ENCODE measurements around the gene CYB561. TPM values are rescaled to one million over a fixed set of nuclear protein-coding genes. Genes with fewer than 3 reads are reported as not detected.

The CYB561 gene, protein sequence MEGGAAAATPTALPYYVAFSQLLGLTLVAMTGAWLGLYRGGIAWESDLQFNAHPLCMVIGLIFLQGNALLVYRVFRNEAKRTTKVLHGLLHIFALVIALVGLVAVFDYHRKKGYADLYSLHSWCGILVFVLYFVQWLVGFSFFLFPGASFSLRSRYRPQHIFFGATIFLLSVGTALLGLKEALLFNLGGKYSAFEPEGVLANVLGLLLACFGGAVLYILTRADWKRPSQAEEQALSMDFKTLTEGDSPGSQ
- 13.5 TPM for total RNA-seq
- polyA plus RNA-seq: 17.9 TPM

DNA sequence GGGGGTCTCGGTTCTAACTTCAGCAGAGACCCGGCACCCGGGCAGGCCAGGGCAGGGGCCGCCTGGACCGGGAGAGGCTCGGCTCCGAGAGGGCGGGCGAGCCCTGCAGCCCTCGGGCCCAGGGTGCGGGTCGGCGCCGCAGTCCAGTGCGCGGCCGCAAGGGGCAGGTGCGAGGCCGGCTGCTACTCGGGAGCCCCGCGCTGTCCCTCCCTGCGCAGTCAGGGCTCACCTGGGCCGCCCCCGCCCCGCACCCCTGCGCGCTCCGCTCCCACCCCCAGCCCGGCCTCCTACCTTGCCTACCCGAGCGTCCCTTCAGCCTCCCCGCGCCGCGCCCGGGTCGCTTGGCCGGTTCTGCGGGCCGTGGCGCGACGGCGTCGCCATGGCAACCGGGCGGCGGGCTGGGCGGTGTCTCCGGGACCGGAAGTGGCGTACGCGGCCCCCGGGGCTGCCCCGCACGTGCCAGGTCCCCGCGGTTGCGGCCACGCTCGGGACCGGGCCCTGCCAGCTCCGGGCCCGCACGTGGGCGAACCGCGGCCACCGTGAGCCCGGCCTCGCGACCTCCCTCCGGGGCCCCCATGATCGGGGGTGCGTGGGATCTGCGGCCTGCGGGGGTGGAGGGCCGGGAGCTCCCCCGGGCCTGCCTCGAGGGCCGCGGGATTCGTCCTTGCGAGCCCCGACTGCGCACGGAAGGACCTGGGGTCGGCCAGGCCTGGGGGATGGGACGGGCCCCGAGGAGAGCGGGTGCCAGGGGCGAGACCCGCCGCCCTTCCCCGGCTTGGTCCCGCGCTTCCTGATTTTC is at the start of gene CYB561:
Gene CYB561, minus strand, starts transcription at position 353 of the 799 bp plus-strand sequence. CDS start 8,759 bp downstream, outside the sequence.
- WGBS: under 1% methylated on average over 99 of the region's 99 CpGs
- peak within 1 kb of the TSS; percentile 51 for H3K27ac ChIP-seq (ENCODE audit: low read depth)
- H3K36me3 ChIP-seq (ENCODE audit: insufficient read depth): no peaks in the 10 kb centered on the region
- H3K4me1 ChIP-seq (ENCODE audit: insufficient read depth): no peaks in the 10 kb centered on the region
- H3K4me3 ChIP-seq (ENCODE audit: low read depth, low read length): peak within 1 kb of the TSS; percentile 67
- DNase-seq (ENCODE audit: extremely low spot score): no peak

DNA sequence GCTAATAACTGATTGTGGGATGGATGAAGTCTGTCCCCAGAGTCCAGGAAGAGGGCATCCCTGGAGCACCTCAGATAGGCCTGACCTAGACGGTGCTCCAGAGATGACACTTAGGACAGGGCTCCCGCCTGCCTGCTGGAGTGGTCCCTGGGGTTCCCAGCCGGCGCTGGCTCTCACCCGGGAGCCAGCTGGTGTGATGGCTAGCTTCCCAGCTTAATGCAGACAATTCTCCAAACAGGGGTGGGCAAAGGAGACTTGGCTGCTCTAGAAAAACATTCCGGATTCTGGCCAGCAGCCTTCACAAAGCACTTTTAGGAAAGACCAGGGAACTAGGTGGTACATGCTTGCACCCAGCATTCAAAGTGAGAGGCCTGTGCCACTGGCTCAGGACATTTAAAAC is 49.4 kb upstream of the CYB561 start:
- DNase-seq (ENCODE audit: extremely low spot score): no peak
- Histone ChIP-seq H3K4me3 (ENCODE audit: low read depth, low read length) (no peak overlapping the region), H3K4me1 (ENCODE audit: insufficient read depth) (no peaks in the 10 kb centered on the region), H3K27ac (ENCODE audit: low read depth) (no peak overlapping the region), H3K36me3 (ENCODE audit: insufficient read depth) (no peaks in the 10 kb centered on the region)
- WGBS: 54% methylated on average over 6 of the region's 6 CpGs

GRCh38 chr17:63494300-63494928 is 48.3 kb upstream of the CYB561 start:
- WGBS: 90% methylated on average over 12 of the region's 12 CpGs
- no peaks in the 10 kb centered on the region for H3K36me3 ChIP-seq (ENCODE audit: insufficient read depth)
- H3K27ac ChIP-seq (ENCODE audit: low read depth): no peak overlapping the region
- H3K4me1 ChIP-seq (ENCODE audit: insufficient read depth): no peaks in the 10 kb centered on the region
- no peak for DNase-seq (ENCODE audit: extremely low spot score)
- no peak overlapping the region for H3K4me3 ChIP-seq (ENCODE audit: low read depth, low read length)

- 85% methylated on average over 9 of the region's 9 CpGs for WGBS
- H3K4me3 ChIP-seq (ENCODE audit: low read depth, low read length): no peak overlapping the region
Observed at GRCh38 chr17:63493411-63493810, 47.3 kb upstream of the CYB561 start.

DNA sequence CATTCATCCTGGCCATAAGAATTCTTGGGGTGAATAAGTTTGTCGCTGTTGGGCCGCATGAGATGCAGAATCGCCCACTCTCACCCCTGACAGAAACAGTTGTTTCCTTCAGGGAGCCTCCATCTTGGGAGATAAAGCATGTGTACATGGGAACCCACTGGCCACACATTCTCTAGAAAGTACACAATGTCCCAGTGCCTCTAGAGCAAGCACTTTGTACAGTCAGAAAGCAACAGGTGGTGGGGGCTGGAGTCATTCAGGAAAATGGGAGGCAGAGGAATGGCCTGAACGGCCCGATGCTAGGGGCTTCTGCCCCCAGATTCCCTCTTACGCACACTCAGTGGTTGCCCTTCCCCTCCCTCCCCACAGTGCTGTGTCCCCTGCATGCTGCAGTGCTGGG is 46.8 kb upstream of the CYB561 start:
- Histone ChIP-seq H3K36me3 (ENCODE audit: insufficient read depth) (no peaks in the 10 kb centered on the region), H3K4me3 (ENCODE audit: low read depth, low read length) (no peak overlapping the region), H3K4me1 (ENCODE audit: insufficient read depth) (no peaks in the 10 kb centered on the region), H3K27ac (ENCODE audit: low read depth) (no peak overlapping the region)
- DNase-seq (ENCODE audit: extremely low spot score): no peak
- WGBS: 95% methylated on average over 6 of the region's 6 CpGs

More at GRCh38 chr17:63493411-63493810, 47.3 kb upstream of the CYB561 start:
- Histone ChIP-seq H3K4me1 (ENCODE audit: insufficient read depth) (no peaks in the 10 kb centered on the region), H3K27ac (ENCODE audit: low read depth) (no peak overlapping the region), H3K36me3 (ENCODE audit: insufficient read depth) (no peaks in the 10 kb centered on the region)
- no peak for DNase-seq (ENCODE audit: extremely low spot score)

DNA sequence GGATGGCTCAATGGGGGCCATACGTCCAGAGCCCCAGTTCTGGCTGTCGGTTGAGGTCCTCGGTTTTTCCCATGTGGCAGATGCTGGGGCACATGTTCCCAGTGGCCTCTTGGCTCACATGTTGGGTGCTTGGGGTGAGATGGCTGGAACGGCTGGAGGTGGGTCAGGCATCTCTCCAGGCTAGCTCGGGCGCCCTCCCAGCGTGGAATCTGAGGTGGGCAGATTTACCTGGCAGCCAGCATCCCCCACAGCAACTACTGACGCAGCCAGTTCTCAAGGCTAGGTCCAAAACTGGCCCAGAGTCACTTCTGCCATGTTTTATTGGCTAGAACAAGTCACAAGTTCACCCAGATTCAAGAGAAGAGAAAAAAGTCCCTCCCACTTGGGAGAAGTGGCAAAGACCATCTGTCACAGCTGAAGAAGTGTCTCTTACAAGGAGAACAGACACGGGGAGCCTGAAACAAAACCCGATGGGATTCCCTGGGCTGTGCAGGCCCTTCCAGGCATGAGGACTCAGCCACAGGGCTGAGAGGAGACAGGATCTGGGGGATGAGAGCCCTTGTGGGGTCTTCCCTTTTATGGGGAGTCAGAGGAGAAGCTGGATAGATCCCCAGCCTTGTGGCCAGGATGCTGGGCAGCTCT is 46.0 kb upstream of the CYB561 start:
- no peak for DNase-seq (ENCODE audit: extremely low spot score)
- Histone ChIP-seq H3K27ac (ENCODE audit: low read depth) (no peak overlapping the region), H3K36me3 (ENCODE audit: insufficient read depth) (no peaks in the 10 kb centered on the region), H3K4me3 (ENCODE audit: low read depth, low read length) (no peak overlapping the region), H3K4me1 (ENCODE audit: insufficient read depth) (no peaks in the 10 kb centered on the region)
- 77% methylated on average over 10 of the region's 10 CpGs for WGBS

DNA sequence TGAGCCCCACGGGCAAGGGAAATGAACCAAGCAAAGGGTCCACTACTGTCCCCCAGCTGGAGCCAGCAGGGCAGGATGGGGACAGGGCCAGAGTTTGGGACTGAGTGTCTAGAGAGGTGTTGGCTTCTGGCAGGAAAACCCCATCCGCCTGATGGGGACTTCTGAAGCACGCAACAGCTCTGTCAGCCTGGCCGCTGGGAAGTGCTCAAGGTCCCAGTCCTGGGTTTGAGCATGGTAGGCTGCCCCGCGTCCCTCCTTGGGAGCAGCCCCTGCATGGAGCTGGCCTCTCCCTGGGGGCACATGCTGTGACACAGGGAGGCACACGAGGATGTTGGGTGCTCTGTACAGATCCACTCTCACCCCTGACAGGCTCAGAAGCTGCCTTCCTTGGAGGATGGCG is 45.3 kb upstream of the CYB561 start:
- no peaks in the 10 kb centered on the region for H3K36me3 ChIP-seq (ENCODE audit: insufficient read depth)
- no peak overlapping the region for H3K27ac ChIP-seq (ENCODE audit: low read depth)
- H3K4me1 ChIP-seq (ENCODE audit: insufficient read depth): no peaks in the 10 kb centered on the region
- no peak overlapping the region for H3K4me3 ChIP-seq (ENCODE audit: low read depth, low read length)
- DNase-seq (ENCODE audit: extremely low spot score): no peak
- WGBS: 83% methylated on average over 8 of the region's 8 CpGs

DNA sequence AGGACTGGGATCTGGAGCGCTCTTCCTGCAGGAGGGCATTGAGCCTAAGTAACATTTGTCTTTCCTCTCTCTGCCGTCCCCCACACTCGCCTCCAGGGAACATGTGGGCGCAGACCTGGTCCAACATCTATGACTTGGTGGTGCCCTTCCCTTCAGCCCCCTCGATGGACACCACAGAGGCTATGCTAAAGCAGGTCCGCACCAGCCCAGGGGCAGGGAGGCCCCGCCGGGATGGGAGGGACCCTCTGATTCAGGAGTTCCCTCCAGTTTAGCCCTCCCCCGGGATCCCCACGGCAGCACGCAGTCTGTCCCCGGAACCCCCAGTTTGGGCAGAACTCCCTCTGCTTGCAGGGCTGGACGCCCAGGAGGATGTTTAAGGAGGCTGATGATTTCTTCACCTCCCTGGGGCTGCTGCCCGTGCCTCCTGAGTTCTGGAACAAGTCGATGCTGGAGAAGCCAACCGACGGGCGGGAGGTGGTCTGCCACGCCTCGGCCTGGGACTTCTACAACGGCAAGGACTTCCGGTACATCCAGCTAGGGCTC is 44.8 kb upstream of the CYB561 start:
- Histone ChIP-seq H3K27ac (ENCODE audit: low read depth) (no peak overlapping the region), H3K36me3 (ENCODE audit: insufficient read depth) (no peaks in the 10 kb centered on the region), H3K4me1 (ENCODE audit: insufficient read depth) (no peaks in the 10 kb centered on the region), H3K4me3 (ENCODE audit: low read depth, low read length) (no peak overlapping the region)
- DNase-seq (ENCODE audit: extremely low spot score): no peak
- WGBS: 78% methylated on average over 22 of the region's 22 CpGs

DNA sequence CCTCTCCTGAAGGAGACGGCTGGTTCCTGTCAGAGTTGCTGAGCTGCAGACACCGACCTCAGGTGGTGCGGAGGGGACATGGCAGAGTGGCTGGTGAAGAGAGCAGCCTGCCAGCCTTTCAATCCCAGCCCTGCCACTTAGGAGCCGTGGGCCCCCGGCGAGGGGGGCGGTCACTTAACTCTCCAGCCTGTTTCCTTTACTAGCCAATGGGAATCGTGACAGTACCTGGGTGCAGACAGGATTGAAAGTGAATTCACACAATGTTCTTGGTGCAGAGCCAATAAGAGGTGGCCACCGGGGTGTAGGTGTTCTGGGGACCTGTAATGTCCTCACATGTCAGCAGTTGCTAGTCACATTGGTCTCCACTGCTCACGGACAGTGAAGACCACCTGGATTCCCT is 44.2 kb upstream of the CYB561 start:
- DNase-seq (ENCODE audit: extremely low spot score): no peak
- no peak overlapping the region for H3K4me3 ChIP-seq (ENCODE audit: low read depth, low read length)
- no peak overlapping the region for H3K27ac ChIP-seq (ENCODE audit: low read depth)
- H3K36me3 ChIP-seq (ENCODE audit: insufficient read depth): no peaks in the 10 kb centered on the region
- 47% methylated on average over 10 of the region's 10 CpGs for WGBS
- H3K4me1 ChIP-seq (ENCODE audit: insufficient read depth): no peaks in the 10 kb centered on the region

DNA sequence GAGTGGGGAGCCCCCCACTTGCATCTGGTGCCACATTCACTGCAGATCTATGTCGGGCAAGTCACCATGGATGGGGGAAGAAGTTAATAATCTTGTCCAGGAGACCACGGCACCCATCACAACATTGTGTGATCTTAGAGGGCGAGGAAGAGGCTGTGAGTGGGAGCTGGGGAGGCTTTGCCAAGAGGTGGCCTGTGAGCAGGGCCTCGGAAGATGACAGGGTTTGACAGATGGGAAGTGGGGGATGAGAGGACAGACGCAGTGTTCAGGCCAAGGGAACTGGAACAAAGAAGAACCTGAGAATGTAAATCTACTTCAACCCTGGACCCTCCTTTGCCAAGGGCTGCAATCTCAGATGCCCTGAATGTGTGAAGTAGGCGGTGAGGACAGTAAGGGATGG is 43.2 kb upstream of the CYB561 start:
- Histone ChIP-seq H3K4me3 (ENCODE audit: low read depth, low read length) (no peak overlapping the region), H3K27ac (ENCODE audit: low read depth) (no peak overlapping the region), H3K36me3 (ENCODE audit: insufficient read depth) (no peaks in the 10 kb centered on the region), H3K4me1 (ENCODE audit: insufficient read depth) (no peaks in the 10 kb centered on the region)
- 77% methylated on average over 6 of the region's 6 CpGs for WGBS
- DNase-seq (ENCODE audit: extremely low spot score): no peak

- 91% methylated on average over 10 of the region's 10 CpGs for WGBS
- no peak for DNase-seq (ENCODE audit: extremely low spot score)
- Histone ChIP-seq H3K4me1 (ENCODE audit: insufficient read depth) (no peaks in the 10 kb centered on the region), H3K36me3 (ENCODE audit: insufficient read depth) (no peaks in the 10 kb centered on the region), H3K4me3 (ENCODE audit: low read depth, low read length) (no peak overlapping the region), H3K27ac (ENCODE audit: low read depth) (no peak overlapping the region)
Observed at GRCh38 chr17:63488851-63489250, 42.7 kb upstream of the CYB561 start.

DNA sequence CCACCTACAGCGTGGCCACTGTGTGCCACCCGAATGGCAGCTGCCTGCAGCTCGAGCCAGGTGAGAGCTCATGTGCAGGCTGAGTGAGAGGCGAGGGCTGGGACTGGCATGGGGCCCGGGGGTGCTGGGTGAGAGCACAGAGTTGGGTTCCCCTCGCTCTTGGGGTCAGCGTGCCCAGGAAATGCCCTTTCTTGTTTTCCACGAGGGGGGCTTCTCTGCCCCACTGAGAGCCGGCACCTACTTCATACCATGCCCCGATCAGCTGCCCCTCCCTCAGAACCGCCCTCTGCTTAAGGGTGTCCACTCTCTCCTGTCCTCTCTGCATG is 40.9 kb upstream of the CYB561 start:
- no peak for DNase-seq (ENCODE audit: extremely low spot score)
- Histone ChIP-seq H3K4me1 (ENCODE audit: insufficient read depth) (no peaks in the 10 kb centered on the region), H3K4me3 (ENCODE audit: low read depth, low read length) (no peak overlapping the region), H3K36me3 (ENCODE audit: insufficient read depth) (no peaks in the 10 kb centered on the region), H3K27ac (ENCODE audit: low read depth) (no peak overlapping the region)
- WGBS: 87% methylated on average over 11 of the region's 11 CpGs

- 70% methylated on average over 12 of the region's 12 CpGs for WGBS
- Histone ChIP-seq H3K27ac (ENCODE audit: low read depth) (no peak overlapping the region), H3K4me3 (ENCODE audit: low read depth, low read length) (no peak overlapping the region), H3K4me1 (ENCODE audit: insufficient read depth) (no peaks in the 10 kb centered on the region), H3K36me3 (ENCODE audit: insufficient read depth) (no peaks in the 10 kb centered on the region)
- DNase-seq (ENCODE audit: extremely low spot score): no peak
Observed at GRCh38 chr17:63486317-63487013, 40.4 kb upstream of the CYB561 start.
